HTERT RPE-1 (cell line): ENCODE data around the gene MOB3B.
"Not testable (repeated sequence)": the region's sequence is repeated elsewhere in the genome, so short reads cannot be mapped to it uniquely, and the experiment has no call there.

Source experiments
- in situ Hi-C: fragments of 300-500 bp; cut with MboI; formaldehyde crosslinking; loops from 4 replicates; pipeline ENCODE4 v1.14.3; 2020; ENCODE audit warnings: low sequenced_read_pairs

MOB3B gene

GRCh38 chr9:27426511-27427271 lies 102.9 kb downstream of the MOB3B start:
- in situ Hi-C loops: no loop called here

DNA sequence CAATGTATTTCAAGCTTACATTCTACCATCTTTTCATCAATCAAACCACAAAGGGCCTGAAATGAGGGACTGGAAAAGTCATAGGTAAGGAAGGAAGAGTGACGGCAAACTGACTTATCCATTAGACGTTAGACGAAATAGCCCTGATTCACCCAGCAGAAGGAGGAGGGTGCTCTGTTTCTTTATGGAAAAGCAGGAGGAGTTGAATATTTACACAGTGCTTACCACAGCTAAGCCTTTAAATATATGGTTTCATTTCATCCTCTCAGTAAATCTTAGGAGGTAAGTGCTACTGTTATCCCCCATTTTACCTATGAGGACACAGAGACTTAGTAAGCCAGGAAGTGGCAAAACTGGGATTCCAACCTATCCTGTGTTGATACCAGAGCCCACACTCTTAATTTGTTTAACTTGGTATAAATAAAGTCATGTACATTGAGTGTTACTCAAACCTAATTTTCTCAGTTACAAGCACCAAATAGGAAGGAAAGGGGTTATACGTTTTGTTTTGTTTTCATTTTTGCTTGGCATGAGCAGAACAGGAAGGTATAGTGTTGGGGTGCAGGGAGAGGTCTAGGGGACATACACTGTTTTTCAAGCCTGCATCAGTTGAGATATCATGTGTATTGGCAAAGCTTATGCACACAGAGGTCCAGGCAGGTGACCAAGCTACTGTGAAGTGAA lies 103.6 kb downstream of the MOB3B start:
- in situ Hi-C loops: no loop called here

GRCh38 chr9:27423915-27424710 lies 105.5 kb downstream of the MOB3B start:
- in situ Hi-C loops: no loop called here

DNA sequence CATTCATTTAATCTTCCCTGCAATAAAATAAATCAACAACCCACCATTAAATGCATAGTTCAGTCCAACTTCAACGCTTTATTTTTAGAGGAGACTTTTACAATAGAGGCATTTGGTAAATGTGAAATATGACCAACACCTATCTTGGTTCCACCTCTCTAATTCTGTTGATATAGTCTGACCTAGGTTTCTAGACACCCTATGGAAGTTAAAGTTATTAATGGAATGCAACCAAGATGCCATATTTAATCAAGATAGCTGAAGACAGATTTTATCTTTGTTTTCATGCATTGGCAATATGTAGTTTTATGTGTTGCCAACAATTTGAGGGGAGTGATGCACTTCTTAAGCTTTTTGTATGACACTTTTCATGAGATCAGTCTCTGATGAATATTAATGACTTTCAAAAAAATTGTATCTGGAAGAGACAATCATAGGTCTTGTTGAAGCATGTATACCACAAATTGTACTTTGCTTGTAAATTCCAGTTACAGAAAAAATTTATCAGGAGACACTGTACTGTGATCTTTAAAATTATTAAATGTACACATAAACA lies 107.3 kb downstream of the MOB3B start:
- in situ Hi-C loops: no loop called here

GRCh38 chr9:27421577-27421976 lies 108.0 kb downstream of the MOB3B start:
- in situ Hi-C loops: no loop called here

GRCh38 chr9:27419558-27419957 lies 110.1 kb downstream of the MOB3B start:
- in situ Hi-C loops: not testable (repeated sequence)

GRCh38 chr9:27414220-27414761 lies 115.3 kb downstream of the MOB3B start:
- in situ Hi-C loops: no loop called here

DNA sequence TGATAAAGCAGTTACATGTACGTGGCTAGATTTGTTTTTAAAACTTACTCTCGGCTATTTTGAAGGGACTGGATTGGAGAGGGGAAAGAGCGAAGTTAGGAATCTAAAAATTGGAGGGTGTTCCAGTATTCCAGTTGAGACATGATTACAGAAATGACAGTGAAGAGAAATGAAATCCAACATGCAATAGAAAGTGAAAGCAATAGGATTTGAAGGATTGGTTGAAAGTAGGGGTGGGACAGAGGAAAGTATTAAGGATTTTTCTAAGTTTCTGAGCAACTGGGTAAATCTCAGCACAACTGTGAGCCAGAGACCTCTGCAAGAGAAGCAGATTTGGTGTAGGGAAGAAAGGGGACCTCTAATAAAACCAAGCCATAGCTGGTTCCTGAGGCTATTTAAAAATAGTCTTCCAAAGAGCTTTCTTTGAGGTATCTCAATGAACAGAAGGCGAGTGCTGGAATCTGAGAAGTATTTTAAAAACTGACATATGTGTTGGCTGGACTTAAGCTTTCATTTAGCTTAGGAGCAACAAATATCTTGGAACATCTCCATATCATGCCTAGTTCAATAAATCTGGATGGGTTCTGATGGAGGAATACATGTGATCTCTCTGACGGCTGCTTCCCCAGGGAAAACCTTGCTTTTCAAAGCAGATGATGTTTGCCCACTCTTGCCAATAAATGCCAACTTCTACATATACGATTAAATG lies 115.9 kb downstream of the MOB3B start:
- in situ Hi-C loops: no loop called here

DNA sequence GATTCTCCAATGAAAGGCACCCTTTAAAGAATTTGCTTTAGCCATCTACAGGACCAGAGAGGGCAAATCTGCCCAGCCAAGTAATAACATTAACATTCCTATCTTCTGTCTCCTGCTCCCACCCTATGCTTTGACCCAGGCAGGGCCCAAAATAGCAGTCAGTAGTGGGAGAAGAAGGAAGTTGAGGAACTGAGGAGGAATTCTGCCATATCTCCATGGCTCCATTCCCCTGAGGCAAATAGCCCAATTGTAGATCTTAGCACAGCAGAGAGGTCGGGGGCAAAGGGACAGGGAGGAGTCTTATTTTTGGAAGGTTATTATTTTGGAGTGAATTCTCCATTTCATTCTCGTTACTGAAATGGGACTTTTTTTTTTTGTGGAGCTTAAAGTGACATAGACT lies 116.7 kb downstream of the MOB3B start:
- in situ Hi-C loops: no loop called here

GRCh38 chr9:27412081-27412480 lies 117.5 kb downstream of the MOB3B start:
- in situ Hi-C loops: no loop called here

- in situ Hi-C loops: no loop called here
Measured at GRCh38 chr9:27408482-27408881, 121.1 kb downstream of the MOB3B start.

- in situ Hi-C loops: no loop called here
Measured at GRCh38 chr9:27408001-27408400, 121.6 kb downstream of the MOB3B start.

- in situ Hi-C loops: no loop called here
Measured at GRCh38 chr9:27407491-27407890, 122.1 kb downstream of the MOB3B start.

GRCh38 chr9:27404661-27405060 lies 125.0 kb downstream of the MOB3B start:
- in situ Hi-C loops: no loop called here

GRCh38 chr9:27402626-27403025 lies 127.0 kb downstream of the MOB3B start:
- in situ Hi-C loops: no loop called here

DNA sequence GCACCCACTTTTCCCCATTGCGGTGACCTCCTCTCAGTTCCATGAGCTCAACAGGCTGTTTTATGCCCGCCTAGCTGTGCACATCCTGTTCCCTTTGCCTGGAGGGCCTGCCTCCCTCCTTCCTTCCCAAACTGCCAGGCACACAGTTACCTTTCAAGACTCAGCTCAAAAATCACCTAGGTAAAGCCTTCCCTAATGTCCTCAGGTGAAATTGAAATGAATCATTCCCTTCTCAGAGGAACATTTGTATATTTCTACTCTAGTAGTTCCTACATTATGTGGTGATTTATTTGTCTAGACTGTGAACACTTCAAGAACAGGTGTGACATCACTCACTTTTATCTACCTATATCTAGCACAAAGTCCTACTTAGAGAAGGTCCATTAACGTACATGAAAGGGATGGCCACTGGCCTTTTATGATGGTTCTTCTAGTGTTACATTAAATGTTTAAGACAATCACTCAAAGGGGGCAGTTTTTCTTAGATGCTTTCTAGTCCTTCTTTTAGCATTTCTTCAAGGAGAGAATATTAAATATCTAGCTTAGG lies 129.2 kb downstream of the MOB3B start:
- in situ Hi-C loops: no loop called here

DNA sequence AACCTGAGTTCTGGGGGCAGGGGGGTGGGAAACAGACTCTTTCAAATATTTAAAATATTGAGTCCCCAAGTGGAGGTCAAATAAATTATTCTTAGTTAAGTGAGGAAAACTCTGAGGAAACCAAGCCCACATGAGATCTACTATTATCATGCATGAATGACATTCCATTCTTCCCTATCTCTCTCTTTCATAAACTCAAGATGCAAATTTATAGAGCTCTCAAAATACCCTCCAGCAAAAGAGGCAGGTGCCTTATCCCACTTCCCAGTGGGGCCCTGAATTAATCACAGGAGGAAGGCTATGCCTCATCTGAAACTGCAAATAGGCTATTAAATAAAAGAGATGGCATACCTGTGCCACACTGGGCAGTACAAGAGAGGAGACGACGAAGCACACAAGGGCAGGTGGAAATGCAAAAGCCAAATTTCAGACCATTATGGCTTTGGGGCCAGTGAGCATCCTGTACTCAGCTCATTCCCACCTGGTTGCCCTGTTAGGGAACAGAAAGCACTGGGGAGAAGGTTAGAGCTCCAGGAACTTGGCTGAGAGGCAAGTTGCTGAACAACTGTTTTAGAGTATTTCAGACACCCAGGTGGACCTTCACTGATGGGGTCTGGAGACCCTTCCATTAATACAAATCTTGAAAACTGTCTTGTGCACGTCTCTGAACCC lies 130.5 kb downstream of the MOB3B start:
- in situ Hi-C loops: no loop called here

DNA sequence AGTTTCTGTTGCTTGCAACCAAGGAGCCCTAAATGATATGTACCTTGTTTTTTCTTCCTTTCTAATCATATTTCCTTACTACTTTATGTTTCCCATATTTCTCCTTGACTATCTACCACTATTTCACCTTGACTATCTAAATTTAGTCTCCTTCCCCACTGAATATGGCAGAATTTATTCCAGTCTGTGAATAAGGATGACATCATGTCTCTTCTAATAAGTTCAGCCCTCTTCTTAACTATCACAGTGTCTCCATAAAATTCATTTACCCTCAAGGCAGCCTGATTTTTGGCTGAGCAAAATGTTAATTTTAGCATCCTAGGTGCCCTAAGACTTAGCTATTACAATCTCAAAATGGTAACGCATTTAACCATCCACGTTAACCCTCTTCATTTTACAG lies 133.1 kb downstream of the MOB3B start:
- in situ Hi-C loops: no loop called here

DNA sequence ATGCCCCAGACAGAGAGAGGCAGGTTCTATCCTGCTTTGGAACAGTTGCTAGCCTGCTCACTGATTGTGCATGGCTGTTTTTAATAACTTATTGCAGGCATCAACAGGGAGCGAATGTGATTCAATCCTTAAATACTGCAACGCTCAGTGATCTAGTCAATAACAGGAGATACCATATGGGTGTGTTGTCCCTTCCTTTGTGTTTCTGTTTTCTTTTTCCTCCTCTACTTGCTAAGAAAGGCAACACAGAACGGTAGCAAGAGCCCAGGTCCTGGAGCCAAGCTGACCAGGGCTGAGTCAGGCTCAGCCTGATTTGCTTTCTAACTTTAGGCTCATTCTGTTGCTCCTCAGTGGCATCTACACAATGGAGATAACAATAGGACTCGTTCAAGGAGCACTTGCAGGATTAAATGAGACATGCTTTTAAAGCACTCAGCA lies 134.1 kb downstream of the MOB3B start:
- in situ Hi-C loops: no loop called here

GRCh38 chr9:27394826-27395201 lies 134.8 kb downstream of the MOB3B start:
- in situ Hi-C loops: no loop called here
